ENCODE data around the gene AP3S2. TPM values are rescaled to one million over a fixed set of nuclear protein-coding genes. Genes with fewer than 3 reads are reported as not detected.

The AP3S2 gene
- total and polyA plus RNA-seq, 2 of the 13 experiments (the other 11 are each of a cell fraction or from before 2014, with no cell fraction given) = 17.6 to 44.4 TPM

DNA sequence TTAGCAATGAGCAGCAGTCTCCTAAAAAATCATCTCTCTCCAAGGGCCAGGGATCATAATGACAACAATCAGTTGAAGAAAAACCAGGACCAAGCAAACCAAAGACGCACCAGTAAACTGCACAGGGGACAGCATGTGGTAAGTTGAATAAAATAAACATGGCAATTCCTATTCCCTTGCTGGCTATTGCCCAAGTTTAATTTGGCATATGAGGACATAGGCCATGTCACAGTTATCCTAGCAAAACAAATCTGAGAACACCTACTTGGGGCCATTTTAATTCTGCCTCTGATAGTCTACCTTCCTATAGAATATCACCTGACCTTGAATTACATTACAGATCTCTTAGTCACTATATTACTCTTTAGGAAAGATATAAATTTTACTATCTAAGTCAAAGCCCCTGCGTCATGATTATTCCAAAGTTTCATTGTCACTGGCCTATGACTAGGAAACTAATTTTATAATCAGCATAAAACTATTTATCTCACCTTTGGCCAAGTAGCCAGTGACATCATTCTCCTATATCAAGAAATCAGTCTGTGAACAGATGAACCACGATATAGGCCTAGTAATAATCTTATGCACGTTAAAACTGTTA lies 23.0 kb downstream of the AP3S2 start:
- FAIRE-seq (no peak), DNase-seq (ENCODE audit: low spot score) (no peak), ATAC-seq (no peak)
- Histone ChIP-seq H3K27me3 (ENCODE audit: control insufficient read depth in 1 of 2, insufficient read depth in 2 of 2, low read length in 2 of 2) (no peaks in the 10 kb centered on the region), H3K4me1 (ENCODE audit: insufficient read depth, low read length) (peaks cover 20% of the 10 kb centered on the region), H3K79me2 (ENCODE audit: insufficient read depth, low read length) (no peaks in the 10 kb centered on the region), H3K27ac (ENCODE audit: extremely low read length, insufficient read depth, low read length) (no peak overlapping the region), H3K36me3 (replicated peaks in 1 of 2; ENCODE audit: control insufficient read depth in 1 of 2, insufficient read depth in 2 of 2, low read length in 2 of 2) (peaks cover 1 to 13% of the 10 kb centered on the region in 2 experiments; a peak in 3 of 5 replicates), H3K4me2 (ENCODE audit: low read depth, low read length) (no peak overlapping the region), H4K20me1 (ENCODE audit: insufficient read depth, low read length) (no peaks in the 10 kb centered on the region), H3K9ac (ENCODE audit: insufficient read depth, low read depth, low read length) (no peak overlapping the region), H2AFZ (ENCODE audit: low read length) (no peak overlapping the region), H3K4me3 (replicated peaks in 1 of 3; ENCODE audit: insufficient read depth in 1 of 3, low read depth in 2 of 3, low read length in 3 of 3) (no peak overlapping the region), H3K9me3 (ENCODE audit: low read length) (no peaks in the 10 kb centered on the region)
- no peak for TF ChIP-seq ZBTB7A (CRISPR knock-in tag; IDR thresholded peaks at IDR 0.05)
- TF ChIP-seq ZNF468 (CRISPR knock-in tag; IDR thresholded peaks at IDR 0.05) = no peak
- TF ChIP-seq, protein P1, sequence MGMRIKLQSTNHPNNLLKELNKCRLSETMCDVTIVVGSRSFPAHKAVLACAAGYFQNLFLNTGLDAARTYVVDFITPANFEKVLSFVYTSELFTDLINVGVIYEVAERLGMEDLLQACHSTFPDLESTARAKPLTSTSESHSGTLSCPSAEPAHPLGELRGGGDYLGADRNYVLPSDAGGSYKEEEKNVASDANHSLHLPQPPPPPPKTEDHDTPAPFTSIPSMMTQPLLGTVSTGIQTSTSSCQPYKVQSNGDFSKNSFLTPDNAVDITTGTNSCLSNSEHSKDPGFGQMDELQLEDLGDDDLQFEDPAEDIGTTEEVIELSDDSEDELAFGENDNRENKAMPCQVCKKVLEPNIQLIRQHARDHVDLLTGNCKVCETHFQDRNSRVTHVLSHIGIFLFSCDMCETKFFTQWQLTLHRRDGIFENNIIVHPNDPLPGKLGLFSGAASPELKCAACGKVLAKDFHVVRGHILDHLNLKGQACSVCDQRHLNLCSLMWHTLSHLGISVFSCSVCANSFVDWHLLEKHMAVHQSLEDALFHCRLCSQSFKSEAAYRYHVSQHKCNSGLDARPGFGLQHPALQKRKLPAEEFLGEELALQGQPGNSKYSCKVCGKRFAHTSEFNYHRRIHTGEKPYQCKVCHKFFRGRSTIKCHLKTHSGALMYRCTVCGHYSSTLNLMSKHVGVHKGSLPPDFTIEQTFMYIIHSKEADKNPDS (CRISPR knock-in tag; IDR thresholded peaks at IDR 0.05) = no peak
- TF ChIP-seq, protein P2, sequence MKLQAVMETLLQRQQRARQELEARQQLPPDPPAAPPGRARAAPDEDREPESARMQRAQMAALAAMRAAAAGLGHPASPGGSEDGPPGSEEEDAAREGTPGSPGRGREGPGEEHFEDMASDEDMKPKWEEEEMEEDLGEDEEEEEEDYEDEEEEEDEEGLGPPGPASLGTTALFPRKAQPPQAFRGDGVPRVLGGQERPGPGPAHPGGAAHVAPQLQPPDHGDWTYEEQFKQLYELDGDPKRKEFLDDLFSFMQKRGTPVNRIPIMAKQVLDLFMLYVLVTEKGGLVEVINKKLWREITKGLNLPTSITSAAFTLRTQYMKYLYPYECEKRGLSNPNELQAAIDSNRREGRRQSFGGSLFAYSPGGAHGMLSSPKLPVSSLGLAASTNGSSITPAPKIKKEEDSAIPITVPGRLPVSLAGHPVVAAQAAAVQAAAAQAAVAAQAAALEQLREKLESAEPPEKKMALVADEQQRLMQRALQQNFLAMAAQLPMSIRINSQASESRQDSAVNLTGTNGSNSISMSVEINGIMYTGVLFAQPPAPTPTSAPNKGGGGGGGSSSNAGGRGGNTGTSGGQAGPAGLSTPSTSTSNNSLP (IDR thresholded peaks at IDR 0.05; ENCODE audit: low read depth, low read length) = no peak
- TF ChIP-seq, protein P3, sequence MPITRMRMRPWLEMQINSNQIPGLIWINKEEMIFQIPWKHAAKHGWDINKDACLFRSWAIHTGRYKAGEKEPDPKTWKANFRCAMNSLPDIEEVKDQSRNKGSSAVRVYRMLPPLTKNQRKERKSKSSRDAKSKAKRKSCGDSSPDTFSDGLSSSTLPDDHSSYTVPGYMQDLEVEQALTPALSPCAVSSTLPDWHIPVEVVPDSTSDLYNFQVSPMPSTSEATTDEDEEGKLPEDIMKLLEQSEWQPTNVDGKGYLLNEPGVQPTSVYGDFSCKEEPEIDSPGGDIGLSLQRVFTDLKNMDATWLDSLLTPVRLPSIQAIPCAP (CRISPR knock-in tag; IDR thresholded peaks at IDR 0.05; ENCODE audit: low read depth) = no peak
- no peak for TF ChIP-seq ZFP36 (IDR thresholded peaks at IDR 0.05; ENCODE audit: borderline replicate concordance, low read depth, low read length, partially characterized antibody)
- TF ChIP-seq, protein P4, sequence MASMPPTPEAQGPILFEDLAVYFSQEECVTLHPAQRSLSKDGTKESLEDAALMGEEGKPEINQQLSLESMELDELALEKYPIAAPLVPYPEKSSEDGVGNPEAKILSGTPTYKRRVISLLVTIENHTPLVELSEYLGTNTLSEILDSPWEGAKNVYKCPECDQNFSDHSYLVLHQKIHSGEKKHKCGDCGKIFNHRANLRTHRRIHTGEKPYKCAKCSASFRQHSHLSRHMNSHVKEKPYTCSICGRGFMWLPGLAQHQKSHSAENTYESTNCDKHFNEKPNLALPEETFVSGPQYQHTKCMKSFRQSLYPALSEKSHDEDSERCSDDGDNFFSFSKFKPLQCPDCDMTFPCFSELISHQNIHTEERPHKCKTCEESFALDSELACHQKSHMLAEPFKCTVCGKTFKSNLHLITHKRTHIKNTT (CRISPR knock-in tag; IDR thresholded peaks at IDR 0.05) = no peak
- TF ChIP-seq MIER3 (CRISPR knock-in tag; IDR thresholded peaks at IDR 0.05; ENCODE audit: borderline replicate concordance) = no peak
- no peak for TF ChIP-seq ISX (CRISPR knock-in tag; conservative IDR thresholded peaks at IDR 0.05)
- POLR2A ChIA-PET = no interaction called here
- intact Hi-C loops (cut with micrococcal nuclease; ENCODE audit: unreplicated experiment) = no loop called here
- CTCF ChIA-PET (ENCODE audit: low intra/inter-chr PET ratio, low total read pairs) = no interaction called here
- WGBS (ENCODE audit: low lambda C conversion rate) = 97% methylated on average over 4 of the region's 4 CpGs
- BruUV-seq (replicated peaks) = no TSS peak
- in situ Hi-C loops (cut with HindIII; ENCODE audit: extremely low pct_ligation_motif_present, low pct_unique_long_range_greater_than_20kb) = no loop called here

Measured in HepG2 (cell line).